Activated B cell treated with CpG ODN at 0.5 μM for 24 hours (primary cell): ENCODE measurements around the gene MTMR2. TPM values are rescaled to one million over a fixed set of nuclear protein-coding genes. Genes with fewer than 3 reads are reported as not detected.

Experiments used
- ATAC-seq: fragments of 200-7000 bp; cut with Tn5 transposase; one replicate; pipeline ENCODE4 v1.10.0; 2021; ENCODE audit warnings: low read depth, mild to moderate bottlenecking, moderate library complexity
- CTCF ChIA-PET: fragments of 350-600 bp; sonication (Branson Sonifier 250); formaldehyde crosslinking; loops from one replicate; lab custom pipeline; 2021; ENCODE audit warnings: antibody characterized with exemption; lab: Charles Lee
- POLR2A ChIA-PET: fragments of 350-600 bp; sonication (Branson Sonifier 250); formaldehyde crosslinking; loops from one replicate; lab custom pipeline; 2021; ENCODE audit warnings: antibody characterized with exemption; lab: Charles Lee
- DNase-seq: peaks from one replicate; pipeline ENCODE4 v3.0.0; 2022
- H3K27ac Mint-ChIP-seq: one replicate; pipeline ENCODE4 v1.8.0; 2020; ENCODE audit warnings: mixed read lengths
- H3K27me3 Mint-ChIP-seq: one replicate; pipeline ENCODE4 v1.8.0; 2021; ENCODE audit warnings: mixed read lengths
- H3K36me3 Mint-ChIP-seq: one replicate; pipeline ENCODE4 v1.8.0; 2021; ENCODE audit warnings: low read depth, mixed read lengths
- H3K4me1 Mint-ChIP-seq: one replicate; pipeline ENCODE4 v1.8.0; 2021; ENCODE audit warnings: mixed read lengths
- H3K4me3 Mint-ChIP-seq: one replicate; pipeline ENCODE4 v1.8.0; 2020; ENCODE audit warnings: mild to moderate bottlenecking, mixed read lengths
- H3K9me3 Mint-ChIP-seq: one replicate; pipeline ENCODE4 v1.8.0; 2020; ENCODE audit warnings: mixed read lengths
- intact Hi-C: fragments of 100-400 bp; cut with micrococcal nuclease; formaldehyde crosslinking; loops from one replicate; pipeline ENCODE4 v1.15.1; 2024
- total RNA-seq: library from RNA; stranded (reverse); gene quantifications from 2 replicates; pipeline ENCODE4 v1.2.3, GENCODE V29; 2022
- TF ChIP-seq, protein P1 (sequence below): fragments of 200-600 bp; IDR thresholded peaks from one replicate; pipeline ENCODE4 v1.8.0; 2022; ENCODE audit warnings: antibody characterized with exemption, mild to moderate bottlenecking

Gene MTMR2
- total RNA-seq, 1 donor from 2014 or later: 22.6 TPM

DNA sequence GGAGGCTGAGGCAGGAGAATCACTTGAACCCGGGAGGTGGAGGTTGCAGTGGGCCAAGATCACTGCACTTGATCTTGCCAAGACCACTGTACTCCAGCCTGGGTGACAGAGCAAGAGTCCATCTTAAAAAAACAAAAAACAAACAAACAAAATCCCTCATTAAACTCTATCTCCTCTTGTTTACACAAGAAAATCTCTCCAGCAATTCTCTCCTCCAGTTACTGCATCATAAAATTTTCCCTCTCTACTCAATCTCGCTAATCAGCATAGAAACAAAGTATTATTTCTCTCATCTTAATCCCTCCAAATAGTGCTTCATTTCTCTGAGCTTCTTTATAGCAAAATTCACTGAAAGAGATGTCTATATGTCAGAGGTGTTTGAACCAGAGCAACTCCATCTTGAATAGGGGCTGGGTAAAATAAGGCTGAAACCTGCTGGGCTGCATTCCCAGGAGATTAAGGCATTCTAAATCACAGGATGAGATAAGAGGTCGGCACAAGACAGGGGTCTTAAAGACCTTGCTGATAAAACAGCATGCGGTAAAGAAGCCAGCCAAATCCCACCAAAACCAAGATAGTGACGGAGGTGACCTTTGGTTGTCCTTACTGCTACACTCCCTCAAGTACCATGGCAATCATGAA is 19.8 kb downstream of the MTMR2 start:
- TF ChIP-seq, protein P1, sequence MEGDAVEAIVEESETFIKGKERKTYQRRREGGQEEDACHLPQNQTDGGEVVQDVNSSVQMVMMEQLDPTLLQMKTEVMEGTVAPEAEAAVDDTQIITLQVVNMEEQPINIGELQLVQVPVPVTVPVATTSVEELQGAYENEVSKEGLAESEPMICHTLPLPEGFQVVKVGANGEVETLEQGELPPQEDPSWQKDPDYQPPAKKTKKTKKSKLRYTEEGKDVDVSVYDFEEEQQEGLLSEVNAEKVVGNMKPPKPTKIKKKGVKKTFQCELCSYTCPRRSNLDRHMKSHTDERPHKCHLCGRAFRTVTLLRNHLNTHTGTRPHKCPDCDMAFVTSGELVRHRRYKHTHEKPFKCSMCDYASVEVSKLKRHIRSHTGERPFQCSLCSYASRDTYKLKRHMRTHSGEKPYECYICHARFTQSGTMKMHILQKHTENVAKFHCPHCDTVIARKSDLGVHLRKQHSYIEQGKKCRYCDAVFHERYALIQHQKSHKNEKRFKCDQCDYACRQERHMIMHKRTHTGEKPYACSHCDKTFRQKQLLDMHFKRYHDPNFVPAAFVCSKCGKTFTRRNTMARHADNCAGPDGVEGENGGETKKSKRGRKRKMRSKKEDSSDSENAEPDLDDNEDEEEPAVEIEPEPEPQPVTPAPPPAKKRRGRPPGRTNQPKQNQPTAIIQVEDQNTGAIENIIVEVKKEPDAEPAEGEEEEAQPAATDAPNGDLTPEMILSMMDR: no peak
- peaks cover 2% of the 10 kb centered on the region for H3K36me3 Mint-ChIP-seq
- DNase-seq (no peak), ATAC-seq (no peak)
- no peaks in the 10 kb centered on the region for H3K27me3 Mint-ChIP-seq
- intact Hi-C loops: no loop called here
- POLR2A ChIA-PET: no interaction called here
- peaks cover 9% of the 10 kb centered on the region for H3K4me1 Mint-ChIP-seq
- no peaks in the 10 kb centered on the region for H3K9me3 Mint-ChIP-seq
- no peak overlapping the region for H3K4me3 Mint-ChIP-seq
- CTCF ChIA-PET: no interaction called here
- no peak overlapping the region for H3K27ac Mint-ChIP-seq

DNA sequence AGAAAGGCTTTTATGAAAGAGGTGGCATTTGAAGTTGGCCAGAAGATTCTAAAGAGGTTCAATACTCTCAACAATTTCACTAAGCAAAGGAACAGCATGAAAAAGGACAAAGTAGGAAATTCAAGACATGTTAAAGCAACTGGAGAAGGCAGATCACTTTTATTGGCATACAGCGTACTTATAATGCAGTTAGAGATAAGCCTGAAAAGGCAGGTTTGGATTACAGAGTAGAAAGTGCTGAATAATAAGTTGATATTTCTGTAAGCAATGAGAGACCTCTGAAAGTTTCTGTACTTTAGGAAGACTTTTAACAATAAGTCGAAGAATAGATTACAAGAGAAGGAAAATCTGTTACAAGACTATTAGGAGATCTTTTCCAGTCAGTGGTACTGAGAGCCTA is 25.1 kb downstream of the MTMR2 start:
- Mint-ChIP-seq H3K4me1 (no peaks in the 10 kb centered on the region), H3K27ac (no peak overlapping the region)

DNA sequence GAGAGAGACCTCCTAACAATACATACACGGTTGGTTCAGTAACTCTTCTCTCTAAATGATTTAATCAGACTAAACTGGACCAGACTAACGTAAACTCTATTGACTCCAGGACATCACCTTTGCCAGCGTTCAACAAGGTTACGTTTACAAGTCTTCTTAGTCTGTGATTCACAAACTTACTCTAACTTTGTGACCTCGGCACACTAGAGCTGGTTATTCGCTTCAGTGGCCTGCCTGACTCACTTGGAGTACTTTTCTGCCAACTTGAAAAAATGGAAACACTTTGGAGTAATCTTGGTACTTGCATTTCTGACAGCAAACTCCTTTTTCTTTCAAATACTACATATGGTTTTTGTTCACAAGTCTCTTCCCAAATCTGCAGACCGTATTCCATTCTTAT is 26.2 kb downstream of the MTMR2 start:
- H3K36me3 Mint-ChIP-seq: no peaks in the 10 kb centered on the region
- ATAC-seq (no peak), DNase-seq (no peak)
- TF ChIP-seq, protein P1: no peak
- intact Hi-C loops: no loop called here
- H3K4me1 Mint-ChIP-seq: no peaks in the 10 kb centered on the region
- no peaks in the 10 kb centered on the region for H3K9me3 Mint-ChIP-seq
- POLR2A ChIA-PET: no interaction called here
- H3K4me3 Mint-ChIP-seq: no peak overlapping the region
- CTCF ChIA-PET: no interaction called here
- H3K27ac Mint-ChIP-seq: no peak overlapping the region
- no peaks in the 10 kb centered on the region for H3K27me3 Mint-ChIP-seq

More for the DNA sequence above, 25.1 kb downstream of the MTMR2 start:
- POLR2A ChIA-PET: no interaction called here
- Mint-ChIP-seq H3K36me3 (no peaks in the 10 kb centered on the region), H3K4me3 (no peak overlapping the region), H3K27me3 (no peaks in the 10 kb centered on the region), H3K9me3 (no peaks in the 10 kb centered on the region)
- TF ChIP-seq, protein P1: no peak
- CTCF ChIA-PET: no interaction called here
- DNase-seq (no peak), ATAC-seq (no peak)
- intact Hi-C loops: no loop called here

DNA sequence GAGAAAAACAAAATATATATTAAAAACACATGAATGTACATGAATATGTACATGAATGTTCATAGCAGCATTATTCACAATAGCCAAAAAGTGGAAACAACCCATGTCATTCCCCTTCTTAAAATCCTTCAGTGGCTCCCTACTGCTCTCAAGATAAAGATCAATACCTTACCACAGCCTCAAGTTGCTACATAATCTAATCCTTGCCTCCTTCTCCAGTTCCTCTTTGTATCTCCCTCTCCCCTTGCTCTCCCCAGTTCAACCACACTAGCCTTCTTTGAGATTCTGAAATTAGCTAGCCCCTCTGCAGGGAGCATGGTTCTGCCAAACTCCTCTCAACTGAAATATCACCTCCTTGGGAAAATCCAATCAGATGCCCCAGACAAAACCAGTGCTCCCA is 28.1 kb downstream of the MTMR2 start:
- no peak overlapping the region for H3K27ac Mint-ChIP-seq
- no peak overlapping the region for H3K4me3 Mint-ChIP-seq
- H3K27me3 Mint-ChIP-seq: no peaks in the 10 kb centered on the region
- ChIA-PET CTCF (no interaction called here), POLR2A (no interaction called here)
- H3K9me3 Mint-ChIP-seq: no peaks in the 10 kb centered on the region
- intact Hi-C loops: no loop called here
- H3K36me3 Mint-ChIP-seq: no peaks in the 10 kb centered on the region
- DNase-seq: no peak
- TF ChIP-seq, protein P1: no peak
- no peak for ATAC-seq
- no peaks in the 10 kb centered on the region for H3K4me1 Mint-ChIP-seq

DNA sequence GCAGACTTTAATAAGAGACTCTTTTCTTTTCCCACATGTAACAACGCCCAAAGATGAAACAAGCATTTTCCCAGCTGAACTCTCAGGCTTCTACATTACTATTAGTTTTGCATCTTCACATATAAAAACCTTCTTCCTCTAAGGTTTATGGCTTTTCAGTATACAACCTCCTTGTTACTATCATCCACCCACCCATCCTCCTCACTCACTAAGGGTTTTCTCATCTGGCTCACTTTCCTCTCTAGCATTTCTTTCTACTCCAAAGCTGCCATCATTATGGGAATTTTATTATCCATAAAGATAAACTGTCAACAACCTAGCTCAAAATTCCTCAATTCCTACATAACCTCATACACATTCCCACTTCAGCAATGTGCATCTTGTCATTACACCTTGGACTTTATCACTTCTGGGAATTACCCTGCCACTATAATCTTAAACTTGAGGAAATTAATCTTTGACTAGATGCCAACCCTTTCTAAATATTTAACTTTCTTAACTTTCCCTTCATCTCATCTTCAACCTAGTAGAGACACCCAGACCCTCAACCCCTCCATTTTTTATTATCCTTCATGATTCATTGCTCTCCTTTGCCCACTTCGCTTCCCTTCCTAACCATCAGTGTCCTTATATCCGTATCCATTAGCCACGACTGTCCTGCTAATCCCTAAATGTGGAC is 30.9 kb downstream of the MTMR2 start:
- ChIA-PET POLR2A (no interaction called here), CTCF (no interaction called here)
- Mint-ChIP-seq H3K4me3 (no peak overlapping the region), H3K9me3 (no peaks in the 10 kb centered on the region), H3K27ac (no peak overlapping the region), H3K4me1 (no peaks in the 10 kb centered on the region), H3K36me3 (peaks cover 4% of the 10 kb centered on the region), H3K27me3 (no peaks in the 10 kb centered on the region)
- DNase-seq: no peak
- intact Hi-C loops: no loop called here
- no peak for ATAC-seq
- TF ChIP-seq, protein P1: no peak
